ENCODE results near the gene SCO1.

DNA sequence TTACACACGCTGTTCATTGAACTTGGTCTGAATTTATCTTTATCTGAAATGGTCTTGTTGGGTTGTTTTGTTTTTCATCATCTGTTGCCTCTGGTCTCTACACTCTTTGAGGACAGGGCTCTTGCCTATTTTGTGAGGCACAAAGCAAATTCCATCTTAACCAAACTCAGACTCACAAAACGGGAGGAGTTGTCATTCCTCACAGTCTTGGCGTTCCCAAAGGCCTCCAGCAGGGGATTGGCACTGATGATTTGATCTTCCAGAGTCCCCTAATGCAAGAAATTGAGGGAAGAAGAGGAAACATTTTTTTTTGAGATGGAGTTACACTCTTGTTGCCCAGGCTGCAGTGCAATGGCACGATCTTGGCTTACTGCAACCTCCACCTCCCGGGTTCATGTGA lies 49.0 kb downstream of the SCO1 start:
- TF ChIP-seq POLR2A (IDR thresholded peaks at IDR 0.05; ENCODE audit: low read depth, low read length) (no peak), RCOR1 (IDR thresholded peaks at IDR 0.05; ENCODE audit: insufficient replicate concordance, low read length) (no peak), MAZ (IDR thresholded peaks at IDR 0.05; ENCODE audit: borderline replicate concordance, low read depth, low read length) (no peak), SMC3 (IDR thresholded peaks at IDR 0.05; ENCODE audit: low read depth, low read length) (no peak), MXI1 (IDR thresholded peaks at IDR 0.05; ENCODE audit: borderline replicate concordance, low read depth, low read length) (no peak), CEBPB (IDR thresholded peaks at IDR 0.05; ENCODE audit: low read depth, low read length) (no peak), RAD21 (IDR thresholded peaks at IDR 0.05; ENCODE audit: low read length) (no peak), RFX5 (IDR thresholded peaks at IDR 0.05; ENCODE audit: low read depth, low read length) (no peak), BHLHE40 (IDR thresholded peaks at IDR 0.05; ENCODE audit: low read depth, low read length) (no peak)
- TF ChIP-seq, protein P1, sequence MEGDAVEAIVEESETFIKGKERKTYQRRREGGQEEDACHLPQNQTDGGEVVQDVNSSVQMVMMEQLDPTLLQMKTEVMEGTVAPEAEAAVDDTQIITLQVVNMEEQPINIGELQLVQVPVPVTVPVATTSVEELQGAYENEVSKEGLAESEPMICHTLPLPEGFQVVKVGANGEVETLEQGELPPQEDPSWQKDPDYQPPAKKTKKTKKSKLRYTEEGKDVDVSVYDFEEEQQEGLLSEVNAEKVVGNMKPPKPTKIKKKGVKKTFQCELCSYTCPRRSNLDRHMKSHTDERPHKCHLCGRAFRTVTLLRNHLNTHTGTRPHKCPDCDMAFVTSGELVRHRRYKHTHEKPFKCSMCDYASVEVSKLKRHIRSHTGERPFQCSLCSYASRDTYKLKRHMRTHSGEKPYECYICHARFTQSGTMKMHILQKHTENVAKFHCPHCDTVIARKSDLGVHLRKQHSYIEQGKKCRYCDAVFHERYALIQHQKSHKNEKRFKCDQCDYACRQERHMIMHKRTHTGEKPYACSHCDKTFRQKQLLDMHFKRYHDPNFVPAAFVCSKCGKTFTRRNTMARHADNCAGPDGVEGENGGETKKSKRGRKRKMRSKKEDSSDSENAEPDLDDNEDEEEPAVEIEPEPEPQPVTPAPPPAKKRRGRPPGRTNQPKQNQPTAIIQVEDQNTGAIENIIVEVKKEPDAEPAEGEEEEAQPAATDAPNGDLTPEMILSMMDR (conservative IDR thresholded peaks at IDR 0.05; ENCODE audit: low read depth, low read length), result no peak
- TF ChIP-seq, protein P2, sequence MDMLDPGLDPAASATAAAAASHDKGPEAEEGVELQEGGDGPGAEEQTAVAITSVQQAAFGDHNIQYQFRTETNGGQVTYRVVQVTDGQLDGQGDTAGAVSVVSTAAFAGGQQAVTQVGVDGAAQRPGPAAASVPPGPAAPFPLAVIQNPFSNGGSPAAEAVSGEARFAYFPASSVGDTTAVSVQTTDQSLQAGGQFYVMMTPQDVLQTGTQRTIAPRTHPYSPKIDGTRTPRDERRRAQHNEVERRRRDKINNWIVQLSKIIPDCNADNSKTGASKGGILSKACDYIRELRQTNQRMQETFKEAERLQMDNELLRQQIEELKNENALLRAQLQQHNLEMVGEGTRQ (IDR thresholded peaks at IDR 0.05; ENCODE audit: low read depth, low read length), result no peak
